ENCODE data around the gene ARHGEF1.

Gene ARHGEF1

DNA sequence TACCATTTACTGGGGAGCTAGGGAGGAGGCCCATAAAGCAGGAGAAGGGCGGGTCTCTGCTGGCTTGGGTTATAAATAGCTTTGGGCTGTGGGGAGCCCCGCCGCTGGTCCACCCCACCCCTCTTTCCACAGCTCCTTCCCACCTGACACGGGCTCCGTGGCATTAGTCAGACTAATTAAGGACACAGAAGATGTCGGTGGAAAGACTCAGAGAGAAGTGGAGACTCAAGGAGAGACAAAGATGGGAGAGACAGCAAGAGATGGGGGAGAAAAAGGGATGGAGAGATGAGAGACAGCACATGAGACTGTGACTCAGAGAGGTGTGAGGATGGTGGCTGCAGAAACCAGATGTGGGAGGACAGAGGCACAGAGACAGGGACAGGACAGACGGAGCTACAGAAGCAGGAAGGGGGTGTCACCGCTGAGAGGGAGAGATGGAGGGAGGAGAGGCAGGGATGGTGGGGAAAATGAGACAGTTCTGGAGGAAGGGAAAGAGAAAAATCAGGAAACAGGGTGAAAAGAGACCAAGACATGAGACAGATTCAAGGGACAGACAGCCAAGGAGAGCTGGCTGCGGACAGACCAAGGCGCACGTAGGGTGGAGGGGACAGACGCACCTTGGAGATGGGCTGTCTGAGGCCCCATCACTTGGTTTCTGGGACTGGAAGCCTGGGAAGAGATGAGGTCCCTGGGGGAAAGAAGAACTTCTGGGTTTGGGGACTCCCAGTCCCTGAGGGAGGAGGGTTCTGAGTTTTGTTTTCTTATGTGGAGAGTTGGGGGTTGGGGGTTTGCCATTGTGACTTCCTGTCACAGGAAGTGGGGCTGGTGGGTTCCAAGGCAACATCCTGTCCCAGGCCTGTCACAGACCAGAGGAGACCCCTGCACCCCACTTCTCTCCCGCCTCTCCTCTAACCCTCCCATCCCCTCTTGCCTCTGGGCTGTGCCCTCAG, 4.1 kb downstream of the ARHGEF1 start:
- DNase-seq: no peak

- DNase-seq: no peak
These were observed 4.9 kb downstream of the ARHGEF1 start for GRCh38 chr19:41887711-41888382.

DNA sequence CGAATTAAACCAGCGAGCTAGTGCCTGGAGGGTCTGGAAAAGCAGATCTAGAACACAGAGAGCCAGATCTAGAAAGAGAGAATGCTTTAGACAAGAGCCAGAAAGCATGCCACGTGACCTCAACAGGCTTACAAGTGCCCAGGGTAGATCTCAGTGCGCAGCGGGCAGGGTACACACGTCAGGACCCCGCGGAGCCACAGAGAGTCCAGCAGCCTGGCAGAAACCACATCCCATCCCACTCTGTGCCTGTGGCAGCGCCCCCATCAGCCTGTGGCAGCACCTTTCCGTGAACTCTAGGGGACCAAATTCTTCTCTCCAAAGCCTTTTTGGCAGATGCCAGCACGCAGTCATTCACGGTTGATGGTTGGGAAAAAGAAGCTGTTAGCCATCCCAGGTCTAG, 5.9 kb downstream of the ARHGEF1 start:
- no peak for DNase-seq

GRCh38 chr19:41889896-41890295, 6.9 kb downstream of the ARHGEF1 start:
- no peak for DNase-seq

DNA sequence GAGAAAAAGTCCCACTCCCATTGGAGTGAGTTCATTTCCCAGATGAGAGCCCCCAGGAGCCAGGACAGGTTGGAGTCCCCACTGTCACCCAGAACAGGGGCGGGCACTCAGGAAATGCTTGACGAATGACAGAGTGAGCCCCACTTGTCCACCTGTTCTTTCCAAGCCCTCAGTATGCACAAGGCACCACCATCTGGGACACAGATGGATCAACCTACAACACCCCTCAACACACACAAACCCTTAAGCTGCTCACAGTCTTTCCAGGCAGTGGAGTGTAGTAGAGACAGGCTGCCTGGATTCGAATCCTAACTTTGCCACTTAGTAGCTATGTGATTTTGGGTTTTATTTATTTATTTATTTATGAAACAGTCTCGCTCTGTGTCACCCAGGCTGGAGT, 8.0 kb downstream of the ARHGEF1 start:
- DNase-seq: no peak

GRCh38 chr19:41892173-41892902, 9.4 kb downstream of the ARHGEF1 start:
- DNase-seq: no peak

- no peak for DNase-seq
These were observed 10.9 kb downstream of the ARHGEF1 start for GRCh38 chr19:41893899-41894298.

- no peak for DNase-seq
These were observed 11.4 kb downstream of the ARHGEF1 start for GRCh38 chr19:41894350-41894749.

- no peak for DNase-seq
These were observed 13.0 kb downstream of the ARHGEF1 start for GRCh38 chr19:41895745-41896580.

- no peak for DNase-seq
These were observed 13.6 kb downstream of the ARHGEF1 start for GRCh38 chr19:41896581-41896942.

GRCh38 chr19:41897181-41897580, 14.2 kb downstream of the ARHGEF1 start:
- no peak for DNase-seq

GRCh38 chr19:41897820-41898219, 14.8 kb downstream of the ARHGEF1 start:
- DNase-seq: no peak

DNA sequence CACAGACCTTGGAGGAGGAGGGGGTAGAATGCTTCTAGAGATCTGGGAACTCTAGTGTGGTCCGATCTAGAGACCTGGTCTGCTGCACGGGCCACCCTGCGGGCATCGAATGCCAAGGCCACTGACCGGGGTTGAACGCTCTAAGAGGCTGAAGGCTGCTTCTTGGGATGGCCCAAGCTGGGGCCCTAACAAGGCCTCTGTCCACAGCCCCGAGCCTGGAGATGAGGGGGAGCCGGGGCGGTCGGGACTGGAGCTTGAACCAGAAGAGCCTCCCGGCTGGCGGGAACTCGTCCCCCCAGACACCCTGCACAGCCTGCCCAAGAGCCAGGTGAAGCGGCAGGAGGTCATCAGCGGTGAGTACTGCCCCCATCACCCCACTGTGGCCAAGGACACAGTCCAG, 15.3 kb downstream of the ARHGEF1 start:
- DNase-seq: no peak

GRCh38 chr19:41901707-41902360, 18.9 kb downstream of the ARHGEF1 start:
- no peak for DNase-seq

DNA sequence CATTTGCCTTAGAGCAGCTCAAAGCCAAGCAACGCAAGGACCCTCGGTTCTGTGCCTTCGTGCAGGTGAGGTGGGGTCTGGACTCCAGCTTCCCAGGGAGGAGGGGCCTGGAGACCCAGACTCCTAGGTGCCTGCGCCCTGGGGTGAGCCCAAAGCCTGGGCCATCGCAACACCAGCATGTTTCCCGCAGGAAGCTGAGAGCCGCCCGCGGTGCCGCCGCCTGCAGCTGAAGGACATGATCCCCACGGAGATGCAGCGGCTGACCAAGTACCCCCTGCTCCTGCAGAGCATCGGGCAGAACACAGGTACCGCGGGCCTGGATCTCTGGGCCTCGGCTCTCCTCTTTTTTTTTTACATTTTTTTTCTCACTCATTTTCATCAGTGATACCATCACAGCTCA, 19.6 kb downstream of the ARHGEF1 start:
- DNase-seq: no peak

- no peak for DNase-seq
These were observed 20.4 kb downstream of the ARHGEF1 start for GRCh38 chr19:41903193-41903953.

GRCh38 chr19:41904118-41904870, 21.3 kb downstream of the ARHGEF1 start:
- DNase-seq: peak; percentile 94

- DNase-seq: no peak
These were observed 22.5 kb downstream of the ARHGEF1 start for GRCh38 chr19:41905273-41906002.

GRCh38 chr19:41906271-41906670, 23.3 kb downstream of the ARHGEF1 start:
- DNase-seq: no peak

All from COR-L47 (cell line).